GM12878 (cell line): ENCODE data around the gene ARHGEF17. TPM values are rescaled to one million over a fixed set of nuclear protein-coding genes. Genes with fewer than 3 reads are reported as not detected.
A peak's percentile ranks its signal among the peaks of the same experiment; 100 is the strongest.

ENCODE experiments used
- ATF7 ChIP-seq: fragments of 450-650 bp; IDR thresholded peaks from 2 replicates; pipeline ENCODE4 v1.6.1; 2016; ENCODE audit warnings: low read depth, mild to moderate bottlenecking
- BCL11A ChIP-seq: IDR thresholded peaks from 2 replicates; pipeline ENCODE4 v1.6.1; 2011; ENCODE audit warnings: low read depth, low read length
- CREB1 ChIP-seq: IDR thresholded peaks from 2 replicates; pipeline ENCODE4 v1.6.1; 2012; ENCODE audit warnings: low read depth, mild to moderate bottlenecking, inconsistent platforms
- FOXM1 ChIP-seq: IDR thresholded peaks from 2 replicates; pipeline ENCODE4 v1.6.1; 2012; ENCODE audit warnings: low read depth, mild to moderate bottlenecking, inconsistent platforms, low read length, moderate library complexity
- HDGF ChIP-seq: fragments of 450-650 bp; IDR thresholded peaks from 2 replicates; pipeline ENCODE4 v1.6.1; 2016; ENCODE audit warnings: antibody characterized with exemption
- NFYA ChIP-seq: IDR thresholded peaks from 2 replicates; pipeline ENCODE4 v1.6.1; 2011; ENCODE audit warnings: low read depth, mild to moderate bottlenecking, low read length, improper control_type of control experiment, borderline replicate concordance
- NR2F1 ChIP-seq: fragments of 450-650 bp; conservative IDR thresholded peaks from 2 replicates; pipeline ENCODE4 v1.6.1; 2017; ENCODE audit warnings: mild to moderate bottlenecking
- POLR2AphosphoS5 ChIP-seq: IDR thresholded peaks from 2 replicates; pipeline ENCODE4 v1.6.1; 2011; ENCODE audit warnings: mild to moderate bottlenecking, low read length, inconsistent platforms
- RBBP5 ChIP-seq: fragments of 200-600 bp; sonication (generic); conservative IDR thresholded peaks from 2 replicates; pipeline ENCODE4 v1.6.1; 2016
- RUNX3 ChIP-seq: IDR thresholded peaks from 2 replicates; pipeline ENCODE4 v1.6.1; 2012; ENCODE audit warnings: low read length, inconsistent platforms
- SMARCA5 ChIP-seq: fragments of 450-650 bp; IDR thresholded peaks from 2 replicates; pipeline ENCODE4 v1.6.1; 2017; ENCODE audit warnings: mild to moderate bottlenecking
- SMC3 ChIP-seq: IDR thresholded peaks from 2 replicates; pipeline ENCODE4 v1.6.1; 2011; ENCODE audit warnings: low read length, improper control_type of control experiment, borderline replicate concordance
- SP1 ChIP-seq: IDR thresholded peaks from one replicate; pipeline ENCODE4 v1.6.1; 2011; ENCODE audit warnings: low read depth, low read length
- STAT3 ChIP-seq: IDR thresholded peaks from 2 replicates; pipeline ENCODE4 v1.6.1; 2011; ENCODE audit warnings: low read depth, low read length, improper control_type of control experiment
- TARDBP ChIP-seq: IDR thresholded peaks from 2 replicates; pipeline ENCODE4 v1.6.1; 2016; ENCODE audit warnings: borderline replicate concordance
- TCF12 ChIP-seq: IDR thresholded peaks from 2 replicates; pipeline ENCODE4 v1.6.1; 2011; ENCODE audit warnings: low read depth, mild to moderate bottlenecking, low read length
- YBX1 ChIP-seq: fragments of 450-650 bp; IDR thresholded peaks from 2 replicates; pipeline ENCODE4 v1.6.1; 2016; ENCODE audit warnings: antibody characterized with exemption
- YY1 ChIP-seq: IDR thresholded peaks from 2 replicates; pipeline ENCODE4 v1.6.1; 2011; ENCODE audit warnings: low read depth, mild to moderate bottlenecking, low read length
- ZBED1 ChIP-seq: IDR thresholded peaks from 2 replicates; pipeline ENCODE4 v1.6.1; 2016; ENCODE audit warnings: borderline replicate concordance
- ZNF217 ChIP-seq: fragments of 450-650 bp; IDR thresholded peaks from 2 replicates; pipeline ENCODE4 v1.6.1; 2017; ENCODE audit warnings: antibody characterized with exemption, mild to moderate bottlenecking
- ZNF274 ChIP-seq: IDR thresholded peaks from one replicate; pipeline ENCODE4 v1.8.0; 2011; ENCODE audit not compliant: insufficient read length, insufficient read depth
- ZNF622 ChIP-seq: fragments of 450-650 bp; IDR thresholded peaks from 2 replicates; pipeline ENCODE4 v1.6.1; 2017; ENCODE audit warnings: mild to moderate bottlenecking, inconsistent platforms
- ZSCAN29 ChIP-seq: fragments of 450-650 bp; IDR thresholded peaks from 2 replicates; pipeline ENCODE4 v1.6.1; 2017; ENCODE audit warnings: mild to moderate bottlenecking, moderate library complexity
- polyA plus RNA-seq, 11 experiments: library from polyadenylated mRNA; depleted of rRNA in 4 of 11; unstranded in 6 of 11; stranded (reverse) in 5 of 11; fragments of >200 nt; fragmentation: Nextera tagmentation in 4 of 11; fragmentation: Illumina TruSeq in 1 of 11; extraction: Ambion mirVana in 4 of 11; extraction: Trizol in 1 of 11; gene quantifications; 1 replicate in 1 of 11; 2 replicates in 10 of 11; pipeline versions ENCODE4 v1.2.1 to v1.2.3, GENCODE V29; 2011 to 2016; ENCODE audit warnings: inconsistent platforms in 2 of 11, missing spikeins in 2 of 11, low read depth in 1 of 11
- total RNA-seq, 4 experiments: library from RNA; depleted of rRNA in 3 of 4; stranded (reverse); fragments of >200 nt in 3 of 4; fragmentation: Illumina TruSeq in 1 of 4; extraction: Trizol in 1 of 4; gene quantifications; 2 replicates each; pipeline versions ENCODE4 v1.2.1 to v1.2.3, GENCODE V29; 2013 to 2021
- TF ChIP-seq, protein P1 (sequence below): IDR thresholded peaks from 2 replicates; pipeline ENCODE4 v1.6.1; 2012; ENCODE audit warnings: low read depth, low read length, improper control_type of control experiment
- TF ChIP-seq, protein P2 (sequence below): fragments of 450-650 bp; IDR thresholded peaks from 2 replicates; pipeline ENCODE4 v1.6.1; 2018; ENCODE audit warnings: borderline replicate concordance, mild to moderate bottlenecking; ENCODE audit not compliant: partially characterized antibody
- TF ChIP-seq, protein P3 (sequence below): IDR thresholded peaks from 2 replicates; pipeline ENCODE4 v1.6.1; 2012; ENCODE audit warnings: low read depth, low read length, improper control_type of control experiment
- TF ChIP-seq, protein P4 (sequence below): fragments of 450-650 bp; IDR thresholded peaks from 2 replicates; pipeline ENCODE4 v1.6.1; 2017; ENCODE audit warnings: borderline replicate concordance
- TF ChIP-seq, protein P5 (sequence below): IDR thresholded peaks from 2 replicates; pipeline ENCODE4 v1.6.1; 2011; ENCODE audit warnings: low read depth, low read length, improper control_type of control experiment, borderline replicate concordance

ARHGEF17 gene
- total and polyA plus RNA-seq, 10 of the 15 experiments (the other 5 are each of a cell fraction or from before 2014, with no cell fraction given) = 0.15 to 11.0 (median 1.7) TPM

DNA sequence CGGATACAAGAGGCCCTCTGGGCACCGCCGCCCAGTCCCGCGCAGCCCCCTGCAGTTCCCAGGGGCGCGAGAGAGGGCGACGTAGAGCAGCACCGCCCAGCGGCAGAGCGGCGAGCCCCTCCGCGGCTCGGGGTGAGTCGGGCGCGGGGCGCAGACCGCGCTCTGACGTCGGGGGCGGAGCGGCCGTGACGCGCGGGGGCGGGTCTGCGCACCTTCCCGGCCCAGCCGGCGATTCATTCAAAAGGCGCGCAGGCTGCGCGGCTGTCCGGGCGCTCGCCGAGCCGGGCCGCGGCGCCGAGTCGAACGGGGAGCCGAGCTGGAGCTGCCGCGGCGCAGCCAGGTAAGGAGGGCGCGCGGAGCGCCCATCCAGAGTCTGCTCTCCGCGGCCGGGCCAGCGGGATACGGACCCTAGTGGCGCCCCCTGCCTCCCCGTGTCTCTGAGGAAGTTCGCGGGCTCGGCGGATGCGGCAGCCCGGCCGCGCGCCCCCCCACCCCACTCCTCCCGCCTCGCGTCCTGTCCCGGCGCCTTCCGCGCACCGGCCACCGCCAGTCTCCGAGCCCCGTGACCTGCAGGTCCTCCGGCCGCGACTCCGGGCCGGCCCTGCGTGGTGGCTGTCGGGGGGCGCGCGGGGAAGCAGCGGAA is 68.2 kb downstream of the ARHGEF17 start, which contains the start of gene RELT (continued):
- TF ChIP-seq, protein P1, sequence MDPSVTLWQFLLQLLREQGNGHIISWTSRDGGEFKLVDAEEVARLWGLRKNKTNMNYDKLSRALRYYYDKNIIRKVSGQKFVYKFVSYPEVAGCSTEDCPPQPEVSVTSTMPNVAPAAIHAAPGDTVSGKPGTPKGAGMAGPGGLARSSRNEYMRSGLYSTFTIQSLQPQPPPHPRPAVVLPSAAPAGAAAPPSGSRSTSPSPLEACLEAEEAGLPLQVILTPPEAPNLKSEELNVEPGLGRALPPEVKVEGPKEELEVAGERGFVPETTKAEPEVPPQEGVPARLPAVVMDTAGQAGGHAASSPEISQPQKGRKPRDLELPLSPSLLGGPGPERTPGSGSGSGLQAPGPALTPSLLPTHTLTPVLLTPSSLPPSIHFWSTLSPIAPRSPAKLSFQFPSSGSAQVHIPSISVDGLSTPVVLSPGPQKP = 0 out of 2 replicates have a peak, but pooled peaks have one; percentile 23
- TF ChIP-seq RBBP5 (no peak), NR2F1 (peak; percentile 8), POLR2AphosphoS5 (peak; percentile 95), YBX1 (no peak), CREB1 (no peak), SP1 (peak; percentile 63), ZNF622 (no peak), BCL11A (no peak), RUNX3 (no peak), SMC3 (peak; percentile 55; the same call in 1 of the 2 replicates), NFYA (no peak), TCF12 (peak; percentile 77; the same call in 1 of the 2 replicates), HDGF (no peak), YY1 (peak; percentile 77), SMARCA5 (peak; percentile 94), STAT3 (no peak), ZSCAN29 (0 out of 2 replicates have a peak, but pooled peaks have one; percentile 50), TARDBP (no peak), FOXM1 (no peak), ATF7 (no peak), ZNF217 (peak; percentile 67; the same call in 1 of the 2 replicates), ZBED1 (no peak), ZNF274 (no peak)
- TF ChIP-seq, protein P2, sequence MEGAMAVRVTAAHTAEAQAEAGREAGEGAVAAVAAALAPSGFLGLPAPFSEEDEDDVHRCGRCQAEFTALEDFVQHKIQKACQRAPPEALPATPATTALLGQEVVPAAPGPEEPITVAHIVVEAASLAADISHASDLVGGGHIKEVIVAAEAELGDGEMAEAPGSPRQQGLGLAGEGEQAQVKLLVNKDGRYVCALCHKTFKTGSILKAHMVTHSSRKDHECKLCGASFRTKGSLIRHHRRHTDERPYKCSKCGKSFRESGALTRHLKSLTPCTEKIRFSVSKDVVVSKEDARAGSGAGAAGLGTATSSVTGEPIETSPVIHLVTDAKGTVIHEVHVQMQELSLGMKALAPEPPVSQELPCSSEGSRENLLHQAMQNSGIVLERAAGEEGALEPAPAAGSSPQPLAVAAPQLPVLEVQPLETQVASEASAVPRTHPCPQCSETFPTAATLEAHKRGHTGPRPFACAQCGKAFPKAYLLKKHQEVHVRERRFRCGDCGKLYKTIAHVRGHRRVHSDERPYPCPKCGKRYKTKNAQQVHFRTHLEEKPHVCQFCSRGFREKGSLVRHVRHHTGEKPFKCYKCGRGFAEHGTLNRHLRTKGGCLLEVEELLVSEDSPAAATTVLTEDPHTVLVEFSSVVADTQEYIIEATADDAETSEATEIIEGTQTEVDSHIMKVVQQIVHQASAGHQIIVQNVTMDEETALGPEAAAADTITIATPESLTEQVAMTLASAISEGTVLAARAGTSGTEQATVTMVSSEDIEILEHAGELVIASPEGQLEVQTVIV = no peak
- TF ChIP-seq, protein P3, sequence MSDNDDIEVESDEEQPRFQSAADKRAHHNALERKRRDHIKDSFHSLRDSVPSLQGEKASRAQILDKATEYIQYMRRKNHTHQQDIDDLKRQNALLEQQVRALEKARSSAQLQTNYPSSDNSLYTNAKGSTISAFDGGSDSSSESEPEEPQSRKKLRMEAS = no peak
- TF ChIP-seq, protein P4, sequence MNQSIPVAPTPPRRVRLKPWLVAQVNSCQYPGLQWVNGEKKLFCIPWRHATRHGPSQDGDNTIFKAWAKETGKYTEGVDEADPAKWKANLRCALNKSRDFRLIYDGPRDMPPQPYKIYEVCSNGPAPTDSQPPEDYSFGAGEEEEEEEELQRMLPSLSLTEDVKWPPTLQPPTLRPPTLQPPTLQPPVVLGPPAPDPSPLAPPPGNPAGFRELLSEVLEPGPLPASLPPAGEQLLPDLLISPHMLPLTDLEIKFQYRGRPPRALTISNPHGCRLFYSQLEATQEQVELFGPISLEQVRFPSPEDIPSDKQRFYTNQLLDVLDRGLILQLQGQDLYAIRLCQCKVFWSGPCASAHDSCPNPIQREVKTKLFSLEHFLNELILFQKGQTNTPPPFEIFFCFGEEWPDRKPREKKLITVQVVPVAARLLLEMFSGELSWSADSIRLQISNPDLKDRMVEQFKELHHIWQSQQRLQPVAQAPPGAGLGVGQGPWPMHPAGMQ = no peak
- TF ChIP-seq, protein P5, sequence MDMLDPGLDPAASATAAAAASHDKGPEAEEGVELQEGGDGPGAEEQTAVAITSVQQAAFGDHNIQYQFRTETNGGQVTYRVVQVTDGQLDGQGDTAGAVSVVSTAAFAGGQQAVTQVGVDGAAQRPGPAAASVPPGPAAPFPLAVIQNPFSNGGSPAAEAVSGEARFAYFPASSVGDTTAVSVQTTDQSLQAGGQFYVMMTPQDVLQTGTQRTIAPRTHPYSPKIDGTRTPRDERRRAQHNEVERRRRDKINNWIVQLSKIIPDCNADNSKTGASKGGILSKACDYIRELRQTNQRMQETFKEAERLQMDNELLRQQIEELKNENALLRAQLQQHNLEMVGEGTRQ = no peak
